ENCODE results near the gene SHISAL2B.

- no peak for TF ChIP-seq CTCF (IDR thresholded peaks at IDR 0.05)
- no peak for TF ChIP-seq POLR2A (IDR thresholded peaks at IDR 0.05)
Measured at GRCh38 chr5:64693636-64694035, 3.3 kb downstream of the SHISAL2B start.
